ENCODE measurements around the gene PAPPA.

GRCh38 chr9:116153765-116154333 lies at the start of gene PAPPA:
- TF ChIP-seq CTCF (IDR thresholded peaks at IDR 0.05) (no peak), POLR2A (IDR thresholded peaks at IDR 0.05) (no peak)

All from Peyer's patch (tissue), 4 donors.